DND-41 (cell line): ENCODE measurements around the gene HADHA.

Experiments used
- EZH2 ChIP-seq: IDR thresholded peaks from 3 replicates; pipeline ENCODE4 v1.6.1; 2012; ENCODE audit warnings: borderline replicate concordance, low read depth, mild to moderate bottlenecking, moderate library complexity, low read length, inconsistent platforms; ENCODE audit not compliant: severe bottlenecking
- TF ChIP-seq, protein P1 (sequence below): IDR thresholded peaks from 2 replicates; pipeline ENCODE4 v1.5.1; 2012; ENCODE audit warnings: borderline replicate concordance, low read length, moderate library complexity, mild to moderate bottlenecking; ENCODE audit not compliant: poor library complexity, severe bottlenecking; ENCODE audit errors: extremely low read depth

DNA sequence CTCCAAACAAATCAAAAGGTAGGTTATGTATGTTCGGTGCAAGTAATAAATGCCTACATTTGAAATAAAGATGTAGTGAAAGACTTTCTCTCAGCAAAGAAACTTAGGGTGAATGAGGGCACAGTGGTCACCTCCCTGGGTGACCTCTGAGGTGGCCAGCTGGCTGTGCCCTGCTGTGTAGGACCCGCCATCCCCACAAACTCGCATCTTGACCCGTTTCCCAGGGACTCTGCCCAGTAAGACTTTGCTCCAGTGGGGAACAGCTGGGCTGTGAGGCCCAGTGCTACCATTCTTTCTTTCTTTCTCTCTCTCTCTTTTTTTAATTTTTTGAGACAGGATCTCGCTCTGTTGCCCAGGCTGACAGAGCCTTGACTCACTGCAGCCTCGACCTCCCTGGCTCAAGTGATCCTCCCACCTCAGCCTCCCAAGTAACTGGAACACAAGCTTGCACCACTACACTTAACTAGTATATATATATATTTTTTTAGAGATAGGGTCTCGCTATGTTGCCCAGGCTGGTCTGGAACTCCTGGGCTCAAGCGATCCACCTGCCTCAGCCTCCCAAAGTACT, 79.7 kb downstream of the HADHA start:
- TF ChIP-seq, protein P1, sequence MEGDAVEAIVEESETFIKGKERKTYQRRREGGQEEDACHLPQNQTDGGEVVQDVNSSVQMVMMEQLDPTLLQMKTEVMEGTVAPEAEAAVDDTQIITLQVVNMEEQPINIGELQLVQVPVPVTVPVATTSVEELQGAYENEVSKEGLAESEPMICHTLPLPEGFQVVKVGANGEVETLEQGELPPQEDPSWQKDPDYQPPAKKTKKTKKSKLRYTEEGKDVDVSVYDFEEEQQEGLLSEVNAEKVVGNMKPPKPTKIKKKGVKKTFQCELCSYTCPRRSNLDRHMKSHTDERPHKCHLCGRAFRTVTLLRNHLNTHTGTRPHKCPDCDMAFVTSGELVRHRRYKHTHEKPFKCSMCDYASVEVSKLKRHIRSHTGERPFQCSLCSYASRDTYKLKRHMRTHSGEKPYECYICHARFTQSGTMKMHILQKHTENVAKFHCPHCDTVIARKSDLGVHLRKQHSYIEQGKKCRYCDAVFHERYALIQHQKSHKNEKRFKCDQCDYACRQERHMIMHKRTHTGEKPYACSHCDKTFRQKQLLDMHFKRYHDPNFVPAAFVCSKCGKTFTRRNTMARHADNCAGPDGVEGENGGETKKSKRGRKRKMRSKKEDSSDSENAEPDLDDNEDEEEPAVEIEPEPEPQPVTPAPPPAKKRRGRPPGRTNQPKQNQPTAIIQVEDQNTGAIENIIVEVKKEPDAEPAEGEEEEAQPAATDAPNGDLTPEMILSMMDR: no peak
- TF ChIP-seq EZH2: no peak
